Adrenal gland (tissue), 12 donors: ENCODE data around the gene JCHAIN. TPM values are rescaled to one million over a fixed set of nuclear protein-coding genes. Genes with fewer than 3 reads are reported as not detected.

Source experiments
- DNase-seq, 7 donors: peaks; one replicate each; pipeline ENCODE4 v3.0.0-alpha.2; 2019 to 2020
- H3K27ac ChIP-seq, 5 donors: fragments of 200-600 bp; sonication (generic) in 4 of 5; 1 replicate in 3 of 5; 2 replicates in 2 of 5; pipeline versions ENCODE4 v1.5.1 to v1.8.0; 2016 to 2020; ENCODE audit warnings: mild to moderate bottlenecking in 1 of 5
- H3K27me3 ChIP-seq: fragments of 200-600 bp; 2 replicates; pipeline ENCODE4 v1.8.0; 2021
- H3K36me3 ChIP-seq, 2 donors: fragments of 200-600 bp; replicated peaks in 1 of 2; 1 replicate in 1 of 2; 2 replicates in 1 of 2; pipeline versions ENCODE4 v1.5.1 to v1.8.0; 2018 to 2022
- H3K4me1 ChIP-seq, 2 donors: fragments of 200-600 bp; replicated peaks in 1 of 2; 1 replicate in 1 of 2; 2 replicates in 1 of 2; pipeline versions ENCODE4 v1.5.1 to v1.8.0; 2018 to 2021
- H3K4me3 ChIP-seq, 4 donors: fragments of 200-600 bp; sonication (generic) in 3 of 4; one replicate each; pipeline ENCODE4 v1.5.1; 2016 to 2018
- H3K9me3 ChIP-seq, 3 donors: fragments of 200-600 bp; sonication (generic) in 1 of 3; replicated peaks in 1 of 3; 1 replicate in 2 of 3; 2 replicates in 1 of 3; pipeline versions ENCODE4 v1.5.1 to v1.8.0; 2016 to 2021
- CTCF ChIP-seq, 6 experiments: fragments of 450-650 bp in 4 of 6; fragments of 200-600 bp in 2 of 6; sonication (generic) in 1 of 6; IDR thresholded peaks; 1 replicate in 5 of 6; 2 replicates in 1 of 6; pipeline versions ENCODE4 v1.5.1 to v1.8.0; 2016 to 2021; ENCODE audit warnings: antibody characterized with exemption in 6 of 6, mild to moderate bottlenecking in 2 of 6, moderate library complexity in 1 of 6
- POLR2A ChIP-seq, 2 donors: fragments of 450-650 bp; IDR thresholded peaks; one replicate each; pipeline ENCODE4 v1.6.1; 2017; ENCODE audit warnings: antibody characterized with exemption in 2 of 2, mild to moderate bottlenecking in 2 of 2, moderate library complexity in 1 of 2
- WGBS, 4 donors: extraction: QIAGEN DNeasy Blood & Tissue Kit in 2 of 4; methylation state at CpG; one replicate each; pipeline versions ENCODE4 v1.1.5 to v1.1.7; 2013 to 2017; 5-methylcytosine and 5-hydroxymethylcytosine counted together
- intact Hi-C, 2 donors: fragments of 100-400 bp; cut with DNase I; formaldehyde crosslinking; loops; one replicate each; pipeline versions ENCODE4 v1.14.1 to v1.15.0; 2022 to 2023
- polyA plus RNA-seq, 3 donors: library from polyadenylated mRNA; stranded (reverse); fragments of 200-250 nt in 2 of 3; fragments of 350-450 nt in 1 of 3; fragmentation: Illumina TruSeq in 1 of 3; extraction: RNeasy Lipid Tissue Mini Kit (QIAGEN cat#74804) in 1 of 3; gene quantifications; one replicate each; pipeline ENCODE4 v1.2.3, GENCODE V29; 2013 to 2014
- small RNA-seq, 2 donors: library from RNA; depleted of rRNA; stranded (forward); fragments of <200 nt; gene quantifications; one replicate each; pipeline ENCODE3, GENCODE V24; 2016
- total RNA-seq, 9 donors: library from RNA; depleted of rRNA in 4 of 9; stranded (reverse); fragments of >200 nt in 4 of 9; fragments of 120-200 nt in 1 of 9; fragmentation: NEBNext Ultra II Directional in 1 of 9; extraction: Animal tissue kit (Norgen Biotek cat#: 25700) in 1 of 9; gene quantifications; one replicate each; pipeline versions ENCODE4 v1.1.0 to v1.2.4, GENCODE V29; 2013 to 2023
- donor health status: healthy with polysubstance abuse.
- donor health status: Bipolar disorder and iron deficiency.
- donor health status: DM: yes; HTN: yes; CAD: no.
- donor health status: DM: no; HTN: no; CAD: no.
- donor health status: DM: no; HTN: no; CAD: no.
- donor health status: DM: yes; HTN: yes; CAD: no.

The JCHAIN gene
- total and polyA plus RNA-seq, 12 donors, result 0.11 to 124 (median 1.9) TPM; not detected in 1

GRCh38 chr4:70608324-70608723 is 58.0 kb downstream of the JCHAIN start:
- H3K27ac ChIP-seq, result no peak overlapping the region
- H3K4me3 ChIP-seq, result no peak overlapping the region
- no peaks in the 10 kb centered on the region for H3K36me3 ChIP-seq
- H3K9me3 ChIP-seq, result no peaks in the 10 kb centered on the region
- intact Hi-C loops, result no loop called here
- H3K27me3 ChIP-seq, result no peaks in the 10 kb centered on the region
- DNase-seq, result no peak
- no peaks in the 10 kb centered on the region for H3K4me1 ChIP-seq
- TF ChIP-seq POLR2A (IDR thresholded peaks at IDR 0.05), result no peak
- TF ChIP-seq CTCF (IDR thresholded peaks at IDR 0.05), result no peak
- WGBS, 4 donors, result 41 to 60% (median 48%) methylated on average over 2 of the region's 2 CpGs

GRCh38 chr4:70607334-70607853 is 58.9 kb downstream of the JCHAIN start:
- TF ChIP-seq CTCF (IDR thresholded peaks at IDR 0.05), result no peak
- no peak for TF ChIP-seq POLR2A (IDR thresholded peaks at IDR 0.05)
- 77 to 93% (median 87%) methylated on average over 3 of the region's 3 CpGs for WGBS, 4 donors
- Histone ChIP-seq H3K27ac (no peak overlapping the region), H3K36me3 (no peaks in the 10 kb centered on the region), H3K4me1 (no peaks in the 10 kb centered on the region), H3K27me3 (no peaks in the 10 kb centered on the region), H3K4me3 (no peak overlapping the region), H3K9me3 (no peaks in the 10 kb centered on the region)
- no peak for DNase-seq
- intact Hi-C loops, result no loop called here

- TF ChIP-seq CTCF (IDR thresholded peaks at IDR 0.05), result no peak
- TF ChIP-seq POLR2A (IDR thresholded peaks at IDR 0.05), result no peak
- intact Hi-C loops, result no loop called here
- Histone ChIP-seq H3K36me3 (no peaks in the 10 kb centered on the region), H3K27me3 (no peaks in the 10 kb centered on the region), H3K9me3 (no peaks in the 10 kb centered on the region), H3K4me1 (no peaks in the 10 kb centered on the region), H3K27ac (no peak overlapping the region), H3K4me3 (no peak overlapping the region)
- 72 to 91% (median 77%) methylated on average over 3 to 8 of the region's 8 CpGs for WGBS, 4 donors
- DNase-seq, result no peak
Measured at GRCh38 chr4:70606459-70606858, 59.8 kb downstream of the JCHAIN start.

Small RNA genes within 50 kb of the gene (small RNA-seq; reads per million reads assigned to genes)
- gene RNU6-520P (0 reads per million in 2 donors), gene RNU6-784P (0 to 1.2 reads per million in 2 donors)

Other genes starting within 250 kb of the JCHAIN start
- gene MUC7, start 194.3 kb downstream of the JCHAIN start, total RNA-seq, result not detected
- not detected for gene MUC7, start 194.3 kb downstream of the JCHAIN start, polyA plus RNA-seq
- gene AMTN, start 147.9 kb downstream of the JCHAIN start, total RNA-seq, result not detected
- not detected for gene AMTN, start 147.9 kb downstream of the JCHAIN start, polyA plus RNA-seq
- not detected for gene AMBN, start 74.3 kb downstream of the JCHAIN start, total RNA-seq
- gene AMBN, start 74.3 kb downstream of the JCHAIN start, polyA plus RNA-seq, result not detected
- under 1 TPM in 1 of 9 donors, not detected in 8; 0.33 TPM for gene ENAM, start 37.8 kb downstream of the JCHAIN start, total RNA-seq
- under 1 TPM in 1 of 3 donors, not detected in 2; under 0.01 TPM for gene ENAM, start 37.8 kb downstream of the JCHAIN start, polyA plus RNA-seq
- 10 to 100 TPM; 14.9 to 39.3 (median 23.1) TPM for gene UTP3, start 22.0 kb upstream of the JCHAIN start, total RNA-seq
- gene UTP3, start 22.0 kb upstream of the JCHAIN start, polyA plus RNA-seq, result 10 to 100 TPM; 31.9 to 51.1 (median 34.0) TPM
- 100 to 1,000 TPM in 2 of 9 donors, 10 to 100 TPM in 7; 41.8 to 141 (median 87.3) TPM for gene RUFY3, start 55.5 kb upstream of the JCHAIN start, total RNA-seq
- gene RUFY3, start 55.5 kb upstream of the JCHAIN start, polyA plus RNA-seq, result 100 to 1,000 TPM in 1 of 3 donors, 10 to 100 TPM in 2; 44.8 to 118 (median 67.7) TPM
- 100 to 1,000 TPM in 4 of 9 donors, 10 to 100 TPM in 5; 64.1 to 109 (median 95.5) TPM for gene GRSF1, start 173.4 kb upstream of the JCHAIN start, total RNA-seq
- 100 to 1,000 TPM in 1 of 3 donors, 10 to 100 TPM in 2; 35.6 to 149 (median 36.6) TPM for gene GRSF1, start 173.4 kb upstream of the JCHAIN start, polyA plus RNA-seq
- 10 to 100 TPM in 7 of 9 donors, 1 to 10 TPM in 2; 5.8 to 25.4 (median 16.2) TPM for gene MOB1B, start 235.9 kb upstream of the JCHAIN start, total RNA-seq
- 10 to 100 TPM in 1 of 3 donors, 1 to 10 TPM in 2; 3.5 to 15.7 (median 3.6) TPM for gene MOB1B, start 235.9 kb upstream of the JCHAIN start, polyA plus RNA-seq